ENCODE results near the gene RBM20.
"Not testable (repeated sequence)": the region's sequence is repeated elsewhere in the genome, so short reads cannot be mapped to it uniquely, and the experiment has no call there.

The RBM20 gene

GRCh38 chr10:110704906-110705476 lies 60.9 kb downstream of the RBM20 start:
- Histone ChIP-seq H3K4me1 (no peaks in the 10 kb centered on the region), H3K9ac (no peak overlapping the region), H3K4me3 (ENCODE audit: low read depth, low read length) (no peak overlapping the region), H3K27me3 (ENCODE audit: control insufficient read depth, insufficient read depth, low read length) (no peaks in the 10 kb centered on the region), H3K9me3 (ENCODE audit: control insufficient read depth, low read length) (no peaks in the 10 kb centered on the region), H3K4me2 (ENCODE audit: low read length) (no peak overlapping the region), H2AFZ (no peak overlapping the region), H3K79me2 (no peaks in the 10 kb centered on the region), H3K27ac (no peak overlapping the region), H3K36me3 (ENCODE audit: control insufficient read depth, insufficient read depth, low read length) (no peaks in the 10 kb centered on the region)
- TF ChIP-seq CTCF (IDR thresholded peaks at IDR 0.05), result no peak

GRCh38 chr10:110705596-110705995 lies 61.5 kb downstream of the RBM20 start:
- not testable (repeated sequence) for H3K79me2 ChIP-seq; H3K4me2 ChIP-seq (ENCODE audit: low read length); H3K4me3 ChIP-seq (ENCODE audit: low read depth, low read length); H3K9me3 ChIP-seq (ENCODE audit: control insufficient read depth, low read length); H2AFZ ChIP-seq; H3K27ac ChIP-seq; H3K9ac ChIP-seq; H3K27me3 ChIP-seq (ENCODE audit: control insufficient read depth, insufficient read depth, low read length); H3K4me1 ChIP-seq; H3K36me3 ChIP-seq (ENCODE audit: control insufficient read depth, insufficient read depth, low read length)

GRCh38 chr10:110706690-110707098 lies 62.6 kb downstream of the RBM20 start:
- no peak overlapping the region for H3K4me3 ChIP-seq (ENCODE audit: low read depth, low read length)
- no peaks in the 10 kb centered on the region for H3K9me3 ChIP-seq (ENCODE audit: control insufficient read depth, low read length)
- H3K4me2 ChIP-seq (ENCODE audit: low read length), result no peak overlapping the region
- no peak for TF ChIP-seq CTCF (IDR thresholded peaks at IDR 0.05)
- no peak overlapping the region for H3K9ac ChIP-seq
- H3K36me3 ChIP-seq (ENCODE audit: control insufficient read depth, insufficient read depth, low read length), result no peaks in the 10 kb centered on the region
- H3K27me3 ChIP-seq (ENCODE audit: control insufficient read depth, insufficient read depth, low read length), result no peaks in the 10 kb centered on the region
- no peaks in the 10 kb centered on the region for H3K4me1 ChIP-seq
- no peak overlapping the region for H3K27ac ChIP-seq
- no peaks in the 10 kb centered on the region for H3K79me2 ChIP-seq
- no peak overlapping the region for H2AFZ ChIP-seq

DNA sequence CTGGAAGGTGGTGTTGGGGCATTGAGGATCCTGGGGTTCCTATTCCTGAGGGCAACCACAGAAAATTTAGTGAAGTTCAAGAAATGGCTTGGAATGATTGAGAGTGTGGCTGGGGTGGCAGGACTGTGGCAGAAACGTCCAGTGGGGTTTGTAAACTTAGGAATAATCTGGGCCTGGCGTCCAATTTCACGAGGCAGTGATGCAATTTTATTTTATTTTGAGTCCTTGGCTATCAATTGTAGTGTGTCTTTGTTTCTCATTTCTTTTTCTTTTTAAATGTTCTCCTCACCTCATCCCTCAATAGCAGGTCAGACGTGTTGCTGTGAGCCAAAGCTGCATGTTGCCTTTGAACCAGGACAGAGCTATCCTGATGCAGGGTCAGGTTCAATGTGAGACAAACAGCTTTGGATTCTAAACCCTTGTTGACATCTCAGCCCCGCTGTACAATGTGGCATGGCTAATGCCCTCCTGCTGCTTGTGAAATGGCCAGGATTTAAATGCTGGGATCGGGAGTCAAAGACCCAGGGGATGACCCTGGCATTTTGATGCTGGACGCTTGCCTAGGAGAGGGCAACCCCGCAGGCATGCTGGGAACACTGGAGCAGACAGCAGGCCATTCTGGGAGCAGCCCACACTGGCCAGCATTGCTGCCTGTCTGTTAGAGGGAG lies 64.8 kb downstream of the RBM20 start:
- Histone ChIP-seq H3K4me2 (ENCODE audit: low read length) (no peak overlapping the region), H3K4me1 (no peaks in the 10 kb centered on the region), H2AFZ (no peak overlapping the region), H3K27me3 (ENCODE audit: control insufficient read depth, insufficient read depth, low read length) (no peaks in the 10 kb centered on the region), H3K9me3 (ENCODE audit: control insufficient read depth, low read length) (no peaks in the 10 kb centered on the region), H3K27ac (no peak overlapping the region), H3K4me3 (ENCODE audit: low read depth, low read length) (no peak overlapping the region), H3K79me2 (no peaks in the 10 kb centered on the region), H3K36me3 (ENCODE audit: control insufficient read depth, insufficient read depth, low read length) (no peaks in the 10 kb centered on the region), H3K9ac (no peak overlapping the region)
- no peak for TF ChIP-seq CTCF (IDR thresholded peaks at IDR 0.05)

DNA sequence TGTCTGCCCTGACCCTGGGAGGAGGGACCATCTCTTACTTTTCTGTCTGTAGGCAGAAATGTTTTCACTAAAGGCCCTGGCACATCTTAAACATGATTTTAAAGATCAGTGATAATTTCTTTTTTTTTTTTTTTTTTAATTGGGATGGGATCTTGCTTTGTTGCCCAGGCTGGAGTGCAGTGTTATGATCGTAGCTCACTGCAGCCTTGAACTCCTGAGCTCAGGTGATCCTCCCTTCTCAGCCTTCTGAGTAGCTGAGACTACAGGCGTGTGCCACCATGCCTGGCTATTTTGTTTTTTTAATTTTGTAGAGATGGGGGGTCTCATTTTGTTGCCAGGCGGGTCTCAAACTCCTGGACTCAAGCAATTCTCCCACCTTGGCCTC lies 65.3 kb downstream of the RBM20 start:
- Histone ChIP-seq H3K4me1 (no peaks in the 10 kb centered on the region), H3K9me3 (ENCODE audit: control insufficient read depth, low read length) (no peaks in the 10 kb centered on the region), H3K4me3 (ENCODE audit: low read depth, low read length) (no peak overlapping the region), H3K4me2 (ENCODE audit: low read length) (no peak overlapping the region), H3K79me2 (no peaks in the 10 kb centered on the region), H2AFZ (no peak overlapping the region), H3K27me3 (ENCODE audit: control insufficient read depth, insufficient read depth, low read length) (no peaks in the 10 kb centered on the region), H3K36me3 (ENCODE audit: control insufficient read depth, insufficient read depth, low read length) (no peaks in the 10 kb centered on the region), H3K27ac (no peak overlapping the region), H3K9ac (no peak overlapping the region)
- TF ChIP-seq CTCF (IDR thresholded peaks at IDR 0.05), result no peak

All from parathyroid adenoma (tissue), 2 donors.